Measurements from ENCODE around the gene RASGEF1B.

Gene RASGEF1B

GRCh38 chr4:81424816-81425755 lies 46.6 kb downstream of the RASGEF1B start:
- no peak overlapping the region for H3K4me3 ChIP-seq (ENCODE audit: low read length)
- TF ChIP-seq, protein P1, sequence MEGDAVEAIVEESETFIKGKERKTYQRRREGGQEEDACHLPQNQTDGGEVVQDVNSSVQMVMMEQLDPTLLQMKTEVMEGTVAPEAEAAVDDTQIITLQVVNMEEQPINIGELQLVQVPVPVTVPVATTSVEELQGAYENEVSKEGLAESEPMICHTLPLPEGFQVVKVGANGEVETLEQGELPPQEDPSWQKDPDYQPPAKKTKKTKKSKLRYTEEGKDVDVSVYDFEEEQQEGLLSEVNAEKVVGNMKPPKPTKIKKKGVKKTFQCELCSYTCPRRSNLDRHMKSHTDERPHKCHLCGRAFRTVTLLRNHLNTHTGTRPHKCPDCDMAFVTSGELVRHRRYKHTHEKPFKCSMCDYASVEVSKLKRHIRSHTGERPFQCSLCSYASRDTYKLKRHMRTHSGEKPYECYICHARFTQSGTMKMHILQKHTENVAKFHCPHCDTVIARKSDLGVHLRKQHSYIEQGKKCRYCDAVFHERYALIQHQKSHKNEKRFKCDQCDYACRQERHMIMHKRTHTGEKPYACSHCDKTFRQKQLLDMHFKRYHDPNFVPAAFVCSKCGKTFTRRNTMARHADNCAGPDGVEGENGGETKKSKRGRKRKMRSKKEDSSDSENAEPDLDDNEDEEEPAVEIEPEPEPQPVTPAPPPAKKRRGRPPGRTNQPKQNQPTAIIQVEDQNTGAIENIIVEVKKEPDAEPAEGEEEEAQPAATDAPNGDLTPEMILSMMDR (conservative IDR thresholded peaks at IDR 0.05; ENCODE audit: low read depth, low read length) = no peak
- DNase-seq (ENCODE audit: low read depth) = no peak

DNA sequence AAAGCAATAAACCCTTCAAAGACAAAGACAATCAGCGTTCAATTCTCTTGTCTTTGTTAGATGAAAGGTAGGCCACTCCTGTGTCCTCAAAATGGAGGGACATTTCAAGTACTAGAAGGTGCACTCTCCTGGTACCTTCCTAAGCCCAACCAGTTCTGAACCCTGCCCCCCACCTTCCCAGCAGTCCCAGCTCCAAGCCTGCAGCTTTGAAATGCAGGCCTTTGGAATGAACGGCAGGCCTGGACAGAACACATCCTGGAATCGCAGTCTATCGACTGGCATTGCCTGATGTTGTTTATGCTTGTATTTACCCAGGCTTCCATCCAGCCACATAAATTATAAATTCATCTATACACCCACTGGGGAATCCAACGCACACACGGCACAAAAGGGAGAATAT lies 47.4 kb downstream of the RASGEF1B start:
- no peak for DNase-seq (ENCODE audit: low read depth)
- no peak overlapping the region for H3K4me3 ChIP-seq (ENCODE audit: low read length)
- TF ChIP-seq, protein P1 (conservative IDR thresholded peaks at IDR 0.05; ENCODE audit: low read depth, low read length) = no peak

- no peak overlapping the region for H3K4me3 ChIP-seq (ENCODE audit: low read length)
- TF ChIP-seq, protein P1 (conservative IDR thresholded peaks at IDR 0.05; ENCODE audit: low read depth, low read length) = no peak
- no peak for DNase-seq (ENCODE audit: low read depth)
Measured at GRCh38 chr4:81422595-81422994, 49.1 kb downstream of the RASGEF1B start.

DNA sequence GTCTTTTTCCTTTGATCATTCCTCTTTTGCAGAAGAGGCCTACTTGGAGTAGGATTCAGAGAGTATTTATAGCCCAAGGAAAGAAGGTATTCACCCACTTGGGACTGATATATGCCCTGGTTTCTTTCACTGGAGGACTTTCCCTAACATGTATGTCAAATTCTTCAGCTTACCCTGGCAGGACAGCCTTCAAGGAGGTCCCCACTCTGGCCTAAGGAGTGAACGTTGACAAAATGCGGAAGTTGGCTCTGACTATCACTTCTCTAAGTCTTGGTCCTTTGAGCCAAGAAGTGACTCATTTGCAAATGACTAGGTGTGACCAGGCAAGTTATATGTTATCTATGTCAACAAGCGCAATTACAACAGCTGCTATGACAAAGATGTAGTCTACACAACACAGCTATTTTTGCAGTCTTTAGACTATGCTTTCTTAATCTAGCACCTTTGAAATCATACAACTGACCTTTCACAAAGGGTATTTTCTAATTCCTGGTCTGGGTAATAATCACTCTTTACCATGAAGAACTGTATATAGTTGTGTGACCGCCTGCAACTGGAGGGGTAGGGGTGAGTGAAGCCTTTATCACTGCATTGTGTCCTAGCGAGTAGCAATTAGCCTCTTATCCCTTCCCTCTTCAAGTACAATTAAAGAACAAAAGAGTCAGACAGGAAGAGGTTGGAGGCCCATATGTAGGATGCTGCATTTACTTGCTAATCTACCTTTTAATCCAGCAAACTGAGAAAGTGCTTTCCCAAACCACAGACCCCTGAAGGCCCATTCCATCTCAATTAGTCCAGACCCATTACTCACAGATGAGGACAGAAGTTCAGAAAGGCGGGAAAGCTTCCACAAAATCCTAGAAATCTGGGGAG lies 50.1 kb downstream of the RASGEF1B start:
- no peak overlapping the region for H3K4me3 ChIP-seq (ENCODE audit: low read length)
- TF ChIP-seq, protein P1 (conservative IDR thresholded peaks at IDR 0.05; ENCODE audit: low read depth, low read length) = no peak
- no peak for DNase-seq (ENCODE audit: low read depth)

DNA sequence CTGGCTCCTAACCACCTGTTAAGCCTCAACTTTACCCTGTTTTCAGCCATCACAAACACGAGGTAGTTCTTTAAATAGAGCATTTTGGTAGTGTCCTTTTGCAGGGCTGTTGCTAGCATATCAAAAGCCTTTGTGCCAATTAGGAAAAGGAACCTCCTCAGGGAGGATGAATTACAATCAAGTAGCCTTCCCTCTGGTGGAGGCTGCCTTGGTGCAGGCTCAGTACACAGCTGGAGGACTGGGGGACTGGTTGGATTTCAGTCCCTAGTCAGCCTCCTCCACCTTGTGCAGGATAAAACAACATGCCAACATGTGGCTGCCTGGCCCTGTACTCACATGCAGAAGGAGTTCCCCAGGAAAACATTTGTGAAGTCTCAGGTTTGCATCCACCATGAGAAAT lies 53.1 kb downstream of the RASGEF1B start:
- no peak for DNase-seq (ENCODE audit: low read depth)
- H3K4me3 ChIP-seq (ENCODE audit: low read length) = no peak overlapping the region
- TF ChIP-seq, protein P1 (conservative IDR thresholded peaks at IDR 0.05; ENCODE audit: low read depth, low read length) = no peak

DNA sequence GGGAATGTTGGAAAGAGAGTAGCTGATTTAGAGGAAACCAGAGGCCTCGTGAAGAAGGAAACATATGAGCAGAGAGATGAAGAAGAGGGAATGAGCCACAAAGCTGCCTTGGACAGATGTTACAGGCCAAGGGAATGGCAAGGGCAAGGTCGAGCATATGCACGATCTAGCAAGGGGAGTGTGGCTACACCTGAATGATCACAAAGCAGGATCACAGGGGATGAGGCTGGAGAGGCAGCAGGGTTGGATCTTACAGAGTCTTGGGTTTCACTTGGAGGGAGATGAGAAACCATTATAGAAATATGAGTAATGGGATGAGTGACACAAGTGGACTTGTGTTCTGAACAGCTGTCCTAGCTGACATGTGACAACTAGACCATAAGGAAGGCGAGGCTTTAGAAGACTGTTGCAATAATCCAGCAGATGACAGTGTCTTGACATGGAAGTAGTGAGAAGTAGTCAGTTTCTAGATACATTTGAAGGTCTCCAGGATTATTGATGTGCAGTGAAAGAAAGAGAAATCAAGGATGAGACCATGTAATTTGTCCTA lies 58.7 kb downstream of the RASGEF1B start:
- no peak overlapping the region for H3K4me3 ChIP-seq (ENCODE audit: low read length)
- TF ChIP-seq, protein P1 (conservative IDR thresholded peaks at IDR 0.05; ENCODE audit: low read depth, low read length) = no peak
- no peak for DNase-seq (ENCODE audit: low read depth)

Data from retinal pigment epithelial cell (primary cell).